Activated naive CD8-positive, alpha-beta T cell treated with anti-CD3 and anti-CD28 coated beads, Interleukin-2, amount 10 ng/mL, durations not matched to agents 7 days and 5 days (primary cell): Measurements from ENCODE around the gene CAV1. TPM values are rescaled to one million over a fixed set of nuclear protein-coding genes. Genes with fewer than 3 reads are reported as not detected.
"Not testable (repeated sequence)": the region's sequence is repeated elsewhere in the genome, so short reads cannot be mapped to it uniquely, and the experiment has no call there.

Experiments used
- ATAC-seq: fragments of 150-1000 bp; cut with Tn5 transposase; one replicate; pipeline ENCODE4 v1.10.0; 2021; ENCODE audit warnings: low read depth, moderate library complexity
- POLR2A ChIA-PET: fragments of 350-600 bp; sonication (Branson Sonifier 250); formaldehyde crosslinking; loops from one replicate; lab custom pipeline; 2021; ENCODE audit warnings: antibody characterized with exemption; lab: Charles Lee
- DNase-seq: peaks from one replicate; pipeline ENCODE4 v3.0.0; 2021
- H3K27ac Mint-ChIP-seq: one replicate; pipeline ENCODE4 v1.8.0; 2022; ENCODE audit warnings: mild to moderate bottlenecking, mixed read lengths
- H3K27me3 Mint-ChIP-seq: one replicate; pipeline ENCODE4 v1.8.0; 2022; ENCODE audit warnings: mild to moderate bottlenecking, moderate library complexity, mixed read lengths
- H3K36me3 Mint-ChIP-seq: one replicate; pipeline ENCODE4 v1.8.0; 2021; ENCODE audit warnings: mild to moderate bottlenecking, mixed read lengths
- H3K4me1 Mint-ChIP-seq: one replicate; pipeline ENCODE4 v1.8.0; 2021; ENCODE audit warnings: mixed read lengths
- H3K4me3 Mint-ChIP-seq: one replicate; pipeline ENCODE4 v1.8.0; 2022; ENCODE audit warnings: mild to moderate bottlenecking, moderate library complexity, mixed read lengths
- H3K9me3 Mint-ChIP-seq: one replicate; pipeline ENCODE4 v1.8.0; 2021; ENCODE audit warnings: mixed read lengths
- total RNA-seq, 2 experiments: library from RNA; stranded (reverse); gene quantifications; one replicate each; pipeline ENCODE4 v1.2.3, GENCODE V29; 2021

The CAV1 gene
- total RNA-seq, 2 experiments from 2014 or later, result 0.23 TPM; not detected in 1

GRCh38 chr7:116576350-116577319 lies 51.8 kb downstream of the CAV1 start:
- Mint-ChIP-seq H3K4me1 (peaks cover 4% of the 10 kb centered on the region), H3K9me3 (no peaks in the 10 kb centered on the region), H3K36me3 (no peaks in the 10 kb centered on the region), H3K27me3 (peaks cover 9% of the 10 kb centered on the region), H3K4me3 (no peak overlapping the region), H3K27ac (no peak overlapping the region)
- DNase-seq, result no peak
- POLR2A ChIA-PET, result no interaction called here
- ATAC-seq, result no peak

GRCh38 chr7:116577320-116577871 lies 52.6 kb downstream of the CAV1 start:
- ATAC-seq (no peak), DNase-seq (no peak)
- Mint-ChIP-seq H3K36me3 (no peaks in the 10 kb centered on the region), H3K9me3 (no peaks in the 10 kb centered on the region), H3K4me1 (peaks cover 4% of the 10 kb centered on the region), H3K27me3 (peaks cover 9% of the 10 kb centered on the region), H3K27ac (no peak overlapping the region), H3K4me3 (no peak overlapping the region)
- POLR2A ChIA-PET, result no interaction called here

- DNase-seq (no peak), ATAC-seq (no peak)
- peaks cover 10% of the 10 kb centered on the region for H3K4me1 Mint-ChIP-seq
- H3K27ac Mint-ChIP-seq, result no peak overlapping the region
- POLR2A ChIA-PET, result no interaction called here
- H3K27me3 Mint-ChIP-seq, result peaks cover 4% of the 10 kb centered on the region
- no peak overlapping the region for H3K4me3 Mint-ChIP-seq
- H3K36me3 Mint-ChIP-seq, result no peaks in the 10 kb centered on the region
- no peaks in the 10 kb centered on the region for H3K9me3 Mint-ChIP-seq
Observed at GRCh38 chr7:116578526-116578925, 53.7 kb downstream of the CAV1 start.

- Mint-ChIP-seq H3K27me3 (peaks cover 4% of the 10 kb centered on the region), H3K9me3 (no peaks in the 10 kb centered on the region), H3K4me1 (peaks cover 16% of the 10 kb centered on the region), H3K36me3 (no peaks in the 10 kb centered on the region), H3K27ac (no peak overlapping the region), H3K4me3 (no peak overlapping the region)
- DNase-seq (no peak), ATAC-seq (no peak)
- POLR2A ChIA-PET, result no interaction called here
Observed at GRCh38 chr7:116579322-116579721, 54.5 kb downstream of the CAV1 start.

- no peak for ATAC-seq
- DNase-seq, result no peak
- POLR2A ChIA-PET, result no interaction called here
- Mint-ChIP-seq H3K27me3 (peaks cover 4% of the 10 kb centered on the region), H3K27ac (no peak overlapping the region), H3K36me3 (no peaks in the 10 kb centered on the region), H3K9me3 (no peaks in the 10 kb centered on the region), H3K4me1 (peaks cover 16% of the 10 kb centered on the region), H3K4me3 (no peak overlapping the region)
Observed at GRCh38 chr7:116579835-116580234, 55.0 kb downstream of the CAV1 start.

GRCh38 chr7:116582164-116582732 lies 57.4 kb downstream of the CAV1 start:
- H3K27ac Mint-ChIP-seq, result no peak overlapping the region
- POLR2A ChIA-PET, result no interaction called here
- no peaks in the 10 kb centered on the region for H3K36me3 Mint-ChIP-seq
- no peaks in the 10 kb centered on the region for H3K9me3 Mint-ChIP-seq
- H3K27me3 Mint-ChIP-seq, result no peaks in the 10 kb centered on the region
- ATAC-seq, result no peak
- H3K4me3 Mint-ChIP-seq, result no peak overlapping the region
- H3K4me1 Mint-ChIP-seq, result peaks cover 13% of the 10 kb centered on the region
- DNase-seq, result no peak

- Mint-ChIP-seq H3K9me3 (no peaks in the 10 kb centered on the region), H3K4me1 (peaks cover 14% of the 10 kb centered on the region), H3K36me3 (no peaks in the 10 kb centered on the region), H3K27me3 (no peaks in the 10 kb centered on the region), H3K4me3 (peak overlapping the region; percentile 34), H3K27ac (peak overlapping the region; percentile 47)
- DNase-seq, result no peak
- POLR2A ChIA-PET, result no interaction called here
- no peak for ATAC-seq
Observed at GRCh38 chr7:116582806-116583444, 58.1 kb downstream of the CAV1 start.

- H3K27me3 Mint-ChIP-seq, result no peaks in the 10 kb centered on the region
- no peak overlapping the region for H3K4me3 Mint-ChIP-seq
- DNase-seq (no peak), ATAC-seq (no peak)
- H3K36me3 Mint-ChIP-seq, result no peaks in the 10 kb centered on the region
- POLR2A ChIA-PET, result no interaction called here
- peaks cover 22% of the 10 kb centered on the region for H3K4me1 Mint-ChIP-seq
- H3K27ac Mint-ChIP-seq, result no peak overlapping the region
- H3K9me3 Mint-ChIP-seq, result no peaks in the 10 kb centered on the region
Observed at GRCh38 chr7:116583653-116584052, 58.8 kb downstream of the CAV1 start.

GRCh38 chr7:116584721-116585120 lies 59.9 kb downstream of the CAV1 start:
- no peak for ATAC-seq
- no peaks in the 10 kb centered on the region for H3K9me3 Mint-ChIP-seq

GRCh38 chr7:116585392-116585791 lies 60.6 kb downstream of the CAV1 start:
- H3K9me3 Mint-ChIP-seq, result no peaks in the 10 kb centered on the region
- DNase-seq (no peak), ATAC-seq (no peak)
- no peaks in the 10 kb centered on the region for H3K36me3 Mint-ChIP-seq
- H3K4me3 Mint-ChIP-seq, result no peak overlapping the region
- peaks cover 3% of the 10 kb centered on the region for H3K27me3 Mint-ChIP-seq
- POLR2A ChIA-PET, result no interaction called here
- no peak overlapping the region for H3K27ac Mint-ChIP-seq
- peaks cover 26% of the 10 kb centered on the region for H3K4me1 Mint-ChIP-seq

More at GRCh38 chr7:116584721-116585120, 59.9 kb downstream of the CAV1 start:
- H3K27ac Mint-ChIP-seq, result no peak overlapping the region
- H3K27me3 Mint-ChIP-seq, result no peaks in the 10 kb centered on the region
- no peak overlapping the region for H3K4me3 Mint-ChIP-seq
- peaks cover 26% of the 10 kb centered on the region for H3K4me1 Mint-ChIP-seq
- no peaks in the 10 kb centered on the region for H3K36me3 Mint-ChIP-seq
- DNase-seq, result no peak
- POLR2A ChIA-PET, result no interaction called here

- ATAC-seq (no peak), DNase-seq (no peak)
- Mint-ChIP-seq H3K4me3 (no peak overlapping the region), H3K4me1 (peaks cover 26% of the 10 kb centered on the region), H3K27ac (no peak overlapping the region), H3K36me3 (no peaks in the 10 kb centered on the region), H3K27me3 (peaks cover 8% of the 10 kb centered on the region), H3K9me3 (no peaks in the 10 kb centered on the region)
- POLR2A ChIA-PET, result no interaction called here
Observed at GRCh38 chr7:116585967-116586366, 61.1 kb downstream of the CAV1 start.

- H3K27me3 Mint-ChIP-seq, result peaks cover 14% of the 10 kb centered on the region
- H3K9me3 Mint-ChIP-seq, POLR2A ChIA-PET, H3K4me3 Mint-ChIP-seq, H3K36me3 Mint-ChIP-seq, H3K27ac Mint-ChIP-seq, ATAC-seq, DNase-seq: not testable (repeated sequence)
- H3K4me1 Mint-ChIP-seq, result peaks cover 30% of the 10 kb centered on the region
Observed at GRCh38 chr7:116587200-116587599, 62.4 kb downstream of the CAV1 start.

- POLR2A ChIA-PET, result no interaction called here
- Mint-ChIP-seq H3K36me3 (no peaks in the 10 kb centered on the region), H3K27me3 (peaks cover 24% of the 10 kb centered on the region), H3K9me3 (no peaks in the 10 kb centered on the region), H3K4me1 (peaks cover 30% of the 10 kb centered on the region), H3K27ac (no peak overlapping the region), H3K4me3 (no peak overlapping the region)
- DNase-seq (peak; percentile 37), ATAC-seq (peak; percentile 85)
Observed at GRCh38 chr7:116588225-116588624, 63.4 kb downstream of the CAV1 start.
